ENCODE results near the gene ASIC4.

ASIC4 gene

GRCh38 chr2:219561179-219562048, 47.1 kb downstream of the ASIC4 start:
- no peak for DNase-seq (ENCODE audit: low read depth in 1 of 2, low spot score in 1 of 2)
- H3K27me3 ChIP-seq (ENCODE audit: insufficient read depth, poor library complexity, severe bottlenecking), result no peaks in the 10 kb centered on the region
- no peak overlapping the region for H3K27ac ChIP-seq (replicated peaks)
- H3K4me3 ChIP-seq (replicated peaks; ENCODE audit: insufficient read depth, low read length), result no peak overlapping the region
- no peak for TF ChIP-seq REST (IDR thresholded peaks at IDR 0.05; ENCODE audit: insufficient replicate concordance, low read depth)
- TF ChIP-seq CTCF (IDR thresholded peaks at IDR 0.05; ENCODE audit: insufficient read depth, low read length), result no peak
- no peak for TF ChIP-seq POLR2AphosphoS5 (IDR thresholded peaks at IDR 0.05; ENCODE audit: low read depth)
- TF ChIP-seq SPI1 (IDR thresholded peaks at IDR 0.05; ENCODE audit: borderline replicate concordance, low read depth), result no peak
- no peak for TF ChIP-seq GABPA (IDR thresholded peaks at IDR 0.05; ENCODE audit: low read depth)

GRCh38 chr2:219562049-219563020, 48.1 kb downstream of the ASIC4 start:
- no peak overlapping the region for H3K27ac ChIP-seq (replicated peaks)
- TF ChIP-seq SPI1 (IDR thresholded peaks at IDR 0.05; ENCODE audit: borderline replicate concordance, low read depth), result no peak
- no peak for TF ChIP-seq CTCF (IDR thresholded peaks at IDR 0.05; ENCODE audit: insufficient read depth, low read length)
- TF ChIP-seq GABPA (IDR thresholded peaks at IDR 0.05; ENCODE audit: low read depth), result no peak
- TF ChIP-seq REST (IDR thresholded peaks at IDR 0.05; ENCODE audit: insufficient replicate concordance, low read depth), result no peak
- no peak for TF ChIP-seq POLR2AphosphoS5 (IDR thresholded peaks at IDR 0.05; ENCODE audit: low read depth)
- DNase-seq (ENCODE audit: low read depth in 1 of 2, low spot score in 1 of 2), result no peak
- H3K27me3 ChIP-seq (ENCODE audit: insufficient read depth, poor library complexity, severe bottlenecking), result no peaks in the 10 kb centered on the region
- no peak overlapping the region for H3K4me3 ChIP-seq (replicated peaks; ENCODE audit: insufficient read depth, low read length)

DNA sequence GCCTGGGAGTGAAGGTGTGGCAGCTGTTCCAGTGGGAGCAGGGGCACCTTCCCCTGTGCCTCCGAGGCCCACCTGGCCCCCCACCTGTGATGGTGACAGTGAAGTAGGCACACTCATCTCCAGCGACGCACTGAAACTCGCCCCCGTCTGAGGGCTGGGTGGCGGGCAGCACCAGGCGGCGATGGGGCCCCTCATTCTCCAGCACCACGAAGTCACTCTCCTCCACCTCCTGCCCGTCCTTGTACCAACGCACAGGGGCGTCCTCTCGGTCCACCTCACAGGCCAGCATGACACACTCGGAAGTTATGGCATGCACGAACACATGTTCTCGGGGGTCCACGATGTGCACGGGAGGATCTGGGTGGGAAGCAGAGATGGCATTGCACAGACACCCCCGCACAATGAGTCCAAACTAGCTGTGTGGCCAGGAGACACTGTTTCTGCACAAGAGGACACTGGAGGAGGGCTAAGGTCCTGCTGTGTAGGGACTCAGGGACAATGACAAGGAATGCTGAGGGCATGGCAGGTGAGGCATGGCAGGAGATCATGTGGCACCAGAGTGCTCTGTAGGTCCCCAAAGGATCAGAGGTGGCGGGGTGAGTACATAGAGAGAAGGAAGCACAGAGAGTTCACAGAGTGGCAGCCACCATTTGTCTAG, 49.1 kb downstream of the ASIC4 start:
- Histone ChIP-seq H3K4me3 (replicated peaks; ENCODE audit: insufficient read depth, low read length) (no peak overlapping the region), H3K27ac (replicated peaks) (no peak overlapping the region), H3K27me3 (ENCODE audit: insufficient read depth, poor library complexity, severe bottlenecking) (no peaks in the 10 kb centered on the region)
- no peak for DNase-seq (ENCODE audit: low read depth in 1 of 2, low spot score in 1 of 2)
- TF ChIP-seq POLR2AphosphoS5 (IDR thresholded peaks at IDR 0.05; ENCODE audit: low read depth), result no peak
- TF ChIP-seq REST (IDR thresholded peaks at IDR 0.05; ENCODE audit: insufficient replicate concordance, low read depth), result no peak
- TF ChIP-seq CTCF (IDR thresholded peaks at IDR 0.05; ENCODE audit: insufficient read depth, low read length), result no peak
- TF ChIP-seq GABPA (IDR thresholded peaks at IDR 0.05; ENCODE audit: low read depth), result no peak
- no peak for TF ChIP-seq SPI1 (IDR thresholded peaks at IDR 0.05; ENCODE audit: borderline replicate concordance, low read depth)

All from HL-60 (cell line).